ENCODE data around the gene MS4A13.
"Not testable (repeated sequence)": the region's sequence is repeated elsewhere in the genome, so short reads cannot be mapped to it uniquely, and the experiment has no call there.

Gene MS4A13

DNA sequence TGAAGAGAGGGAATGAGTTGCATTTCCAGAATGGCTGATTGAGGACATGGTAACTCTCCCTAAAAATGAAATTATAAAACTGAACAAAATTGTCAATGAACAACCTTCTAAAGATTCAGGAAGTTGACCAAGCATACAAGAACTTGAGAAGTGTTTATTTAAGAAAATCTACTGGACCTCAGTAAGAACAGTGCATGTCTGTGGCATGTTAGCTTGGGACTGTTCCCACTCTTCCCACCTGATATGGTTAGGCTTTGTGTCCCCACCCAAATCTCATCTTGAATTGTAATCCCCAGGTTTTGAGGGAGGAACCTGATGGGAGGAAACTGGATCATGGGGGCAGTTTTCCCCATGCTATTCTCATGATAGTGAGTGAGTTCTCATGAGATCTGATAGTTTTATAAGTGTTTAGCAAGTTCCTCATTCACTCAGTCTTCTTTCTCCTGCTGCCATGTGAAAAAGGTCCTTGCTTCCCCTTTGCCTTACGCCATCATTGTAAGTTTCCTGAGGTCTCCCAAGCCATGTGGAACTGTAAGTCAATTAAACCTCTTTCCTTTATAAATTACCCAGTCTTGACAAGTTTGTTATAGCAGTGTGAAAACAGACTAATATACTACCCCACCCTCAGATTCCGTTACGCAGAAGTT, 15.4 kb downstream of the MS4A13 start:
- DNase-seq (ENCODE audit: low read depth in 1 of 2, low spot score in 1 of 2) = no peak

GRCh38 chr11:60532383-60532782, 17.2 kb downstream of the MS4A13 start:
- not testable (repeated sequence) for DNase-seq (ENCODE audit: low read depth in 1 of 2, low spot score in 1 of 2)

DNA sequence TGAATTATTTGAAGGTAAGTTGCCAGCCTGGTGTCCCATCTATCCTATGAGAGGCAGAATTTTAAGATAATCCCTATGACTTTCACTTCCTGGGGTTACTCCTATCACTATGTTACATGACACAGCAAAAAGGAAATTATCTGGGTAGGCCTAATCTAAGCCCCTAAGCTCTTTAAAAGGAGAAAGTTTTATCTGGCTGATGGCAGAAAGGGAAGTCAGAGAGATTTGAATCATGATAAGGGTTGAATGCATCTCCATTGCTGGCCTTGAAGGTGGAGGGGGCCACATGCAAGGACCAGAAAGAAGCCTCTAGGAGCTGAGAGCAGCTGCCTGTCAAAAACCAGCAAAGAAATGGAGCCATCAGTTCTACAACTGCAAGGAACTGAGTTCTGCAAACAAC, 23.4 kb downstream of the MS4A13 start:
- DNase-seq (ENCODE audit: low read depth in 1 of 2, low spot score in 1 of 2) = not testable (repeated sequence)

GRCh38 chr11:60544077-60544476, 28.9 kb downstream of the MS4A13 start:
- no peak for DNase-seq (ENCODE audit: low read depth in 1 of 2, low spot score in 1 of 2)

GRCh38 chr11:60561254-60561653, 46.1 kb downstream of the MS4A13 start:
- DNase-seq (ENCODE audit: low read depth in 1 of 2, low spot score in 1 of 2) = no peak

- no peak for DNase-seq (ENCODE audit: low read depth in 1 of 2, low spot score in 1 of 2)
Observed at GRCh38 chr11:60563553-60564235, 48.5 kb downstream of the MS4A13 start.

DNA sequence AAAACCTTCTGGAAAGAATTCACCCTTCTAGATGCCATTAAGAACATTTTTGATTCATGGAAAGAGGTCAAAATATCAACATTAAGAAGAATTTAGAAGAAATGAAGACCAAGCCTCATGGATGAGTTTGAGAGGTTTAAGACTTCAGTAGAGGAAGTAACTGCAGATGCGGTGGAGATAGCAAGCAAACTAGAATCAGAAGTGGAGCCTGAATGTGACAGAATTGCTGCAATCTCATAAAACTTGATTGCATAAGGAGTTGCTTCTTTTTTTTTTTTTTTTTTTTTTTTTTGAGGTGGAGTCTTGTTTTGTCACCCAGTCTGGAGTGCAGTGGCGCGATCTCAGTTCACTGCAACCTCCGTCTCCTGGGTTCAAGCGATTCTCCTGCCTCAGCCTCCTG, 51.6 kb downstream of the MS4A13 start:
- no peak for DNase-seq (ENCODE audit: low read depth in 1 of 2, low spot score in 1 of 2)

DNA sequence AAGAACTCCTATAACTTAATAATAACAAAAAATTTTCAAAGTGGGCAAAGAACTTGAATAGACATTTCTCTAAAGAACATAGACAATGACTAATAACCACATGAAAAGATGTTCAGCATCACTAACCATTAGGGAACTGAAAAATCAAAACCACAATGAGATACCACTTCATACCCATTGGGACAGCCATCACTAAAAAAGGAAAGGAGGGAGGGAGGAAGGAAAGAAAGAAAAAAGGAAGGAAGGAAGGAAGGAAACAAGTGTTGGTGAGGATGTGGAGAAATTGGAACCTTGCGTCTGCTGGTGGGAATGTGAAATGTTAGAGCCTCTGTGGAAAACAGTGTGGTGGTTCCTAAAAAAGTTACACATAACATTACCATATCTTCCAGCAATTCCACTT, 55.8 kb downstream of the MS4A13 start:
- DNase-seq (ENCODE audit: low read depth in 1 of 2, low spot score in 1 of 2) = no peak

- no peak for DNase-seq (ENCODE audit: low read depth in 1 of 2, low spot score in 1 of 2)
Observed at GRCh38 chr11:60589611-60590010, 74.4 kb downstream of the MS4A13 start.
